Neural cell (in vitro differentiated cells): ENCODE measurements around the gene SIGLEC5. TPM values are rescaled to one million over a fixed set of nuclear protein-coding genes. Genes with fewer than 3 reads are reported as not detected.

Experiments
- H2AFZ ChIP-seq: fragments of 200-600, 300-800 bp; sonication (generic), shearing (Covaris generic); 2 replicates; pipeline ENCODE4 v1.6.0; 2014; ENCODE audit warnings: low read depth, mild to moderate bottlenecking, antibody characterized with exemption, low read length, moderate library complexity
- H3F3A ChIP-seq: fragments of 200-600 bp; shearing (Covaris generic); 2 replicates; pipeline ENCODE4 v1.6.1; 2016; ENCODE audit warnings: mild to moderate bottlenecking, moderate library complexity, mixed read lengths, antibody characterized with exemption, low read length; ENCODE audit not compliant: insufficient read depth, poor library complexity, severe bottlenecking
- H3K27ac ChIP-seq: fragments of 200-600, 300-800 bp; sonication (generic), shearing (Covaris generic); 2 replicates; pipeline ENCODE4 v1.5.1; 2014; ENCODE audit warnings: mild to moderate bottlenecking, low read length, moderate library complexity
- H3K27me3 ChIP-seq: fragments of 300-800, 200-600 bp; sonication (generic), shearing (Covaris generic); 2 replicates; pipeline ENCODE4 v1.6.0; 2014; ENCODE audit warnings: mild to moderate bottlenecking, low read depth, low read length, moderate library complexity; ENCODE audit not compliant: insufficient read depth
- H3K36me3 ChIP-seq: fragments of 300-800, 200-600 bp; sonication (generic), shearing (Covaris generic); 2 replicates; pipeline ENCODE4 v1.5.1; 2014; ENCODE audit warnings: mild to moderate bottlenecking, antibody characterized with exemption, low read length, moderate library complexity; ENCODE audit not compliant: insufficient read depth
- H3K4me2 ChIP-seq: fragments of 300-800, 200-600 bp; sonication (generic), shearing (Covaris generic); 2 replicates; pipeline ENCODE4 v1.6.0; 2014; ENCODE audit warnings: mild to moderate bottlenecking, low read length
- H3K4me3 ChIP-seq: fragments of 300-800, 200-600 bp; sonication (generic), shearing (Covaris generic); 2 replicates; pipeline ENCODE4 v1.5.1; 2014; ENCODE audit warnings: mild to moderate bottlenecking, low read length, moderate library complexity
- H3K79me2 ChIP-seq: fragments of 200-600 bp; shearing (Covaris generic); replicated peaks from 2 replicates; pipeline ENCODE4 v1.6.0; 2014; ENCODE audit warnings: mild to moderate bottlenecking, low read length, moderate library complexity; ENCODE audit not compliant: insufficient read depth
- H3K9ac ChIP-seq: fragments of 300-800, 200-600 bp; sonication (generic), shearing (Covaris generic); 2 replicates; pipeline ENCODE4 v1.6.1; 2016; ENCODE audit warnings: mild to moderate bottlenecking, low read length, mixed read lengths
- H3K9me2 ChIP-seq: fragments of 200-600 bp; shearing (Covaris generic); 2 replicates; pipeline ENCODE4 v1.6.1; 2016; ENCODE audit warnings: mild to moderate bottlenecking, low read length, mixed read lengths; ENCODE audit not compliant: insufficient read depth
- H3K9me3 ChIP-seq: fragments of 200-600, 300-800 bp; sonication (generic), shearing (Covaris generic); 2 replicates; pipeline ENCODE4 v1.6.1; 2016; ENCODE audit warnings: mild to moderate bottlenecking, mixed run types, low read length, moderate library complexity, mixed read lengths
- H4K20me1 ChIP-seq: fragments of 200-600 bp; shearing (Covaris generic); 2 replicates; pipeline ENCODE4 v1.6.1; 2016; ENCODE audit warnings: mild to moderate bottlenecking, mixed run types; ENCODE audit not compliant: insufficient read depth
- CTCF ChIP-seq: fragments of 450-650 bp; IDR thresholded peaks from 2 replicates; pipeline ENCODE4 v1.5.1; 2014; ENCODE audit warnings: antibody characterized with exemption, mild to moderate bottlenecking, moderate library complexity; ENCODE audit not compliant: poor library complexity, severe bottlenecking
- EP300 ChIP-seq: fragments of 450-650 bp; conservative IDR thresholded peaks from 2 replicates; pipeline ENCODE4 v1.6.1; 2014; ENCODE audit warnings: antibody characterized with exemption, mild to moderate bottlenecking, moderate library complexity; ENCODE audit not compliant: poor library complexity, severe bottlenecking
- EZH2 ChIP-seq: fragments of 200-600, 300-800 bp; shearing (Covaris generic), sonication (generic); IDR thresholded peaks from 2 replicates; pipeline ENCODE4 v1.6.1; 2014; ENCODE audit warnings: antibody characterized with exemption, low read length, borderline replicate concordance, mild to moderate bottlenecking; ENCODE audit not compliant: insufficient read depth, poor library complexity, severe bottlenecking
- MXI1 ChIP-seq: fragments of 450-650 bp; conservative IDR thresholded peaks from 2 replicates; pipeline ENCODE4 v1.6.1; 2014; ENCODE audit warnings: antibody characterized with exemption, mild to moderate bottlenecking; ENCODE audit not compliant: poor library complexity, severe bottlenecking
- POLR2AphosphoS5 ChIP-seq: IDR thresholded peaks from 2 replicates; pipeline ENCODE4 v1.6.1; 2012
- RAD21 ChIP-seq: fragments of 450-650 bp; conservative IDR thresholded peaks from 2 replicates; pipeline ENCODE4 v1.6.1; 2014; ENCODE audit warnings: antibody characterized with exemption, mild to moderate bottlenecking, moderate library complexity
- REST ChIP-seq: IDR thresholded peaks from 2 replicates; pipeline ENCODE4 v1.6.1; 2012; ENCODE audit warnings: borderline replicate concordance
- SMC3 ChIP-seq: fragments of 450-650 bp; conservative IDR thresholded peaks from 2 replicates; pipeline ENCODE4 v1.6.1; 2014; ENCODE audit warnings: antibody characterized with exemption, mild to moderate bottlenecking, moderate library complexity; ENCODE audit not compliant: poor library complexity
- TAF1 ChIP-seq: IDR thresholded peaks from 2 replicates; pipeline ENCODE4 v1.6.1; 2012; ENCODE audit warnings: low read depth
- polyA plus RNA-seq: library from polyadenylated mRNA; depleted of rRNA; stranded (reverse); fragments of >200 nt; gene quantifications from 2 replicates; pipeline ENCODE4 v1.2.3, GENCODE V29; 2014

SIGLEC5 gene
- polyA plus RNA-seq, 1 donor from 2014 or later = not detected

DNA sequence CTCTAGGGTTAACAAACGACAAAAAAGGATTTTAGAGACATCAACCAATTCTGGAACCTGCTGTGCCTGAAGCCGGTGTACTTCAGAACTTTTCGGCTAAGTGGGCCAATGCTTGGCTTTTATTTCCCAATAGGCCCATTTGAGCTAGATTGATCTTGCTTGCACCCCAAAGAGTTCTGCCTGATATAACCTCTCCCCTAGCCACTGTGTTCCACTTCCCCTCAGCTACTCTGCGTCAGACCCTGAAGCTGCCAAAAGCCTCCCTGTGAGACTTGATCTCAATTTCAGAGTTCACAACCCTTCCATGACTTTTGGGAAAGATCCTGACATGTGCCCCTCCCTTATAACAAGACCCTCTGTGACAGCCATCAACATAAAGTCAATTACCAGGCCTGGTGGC, 22.1 kb upstream of the SIGLEC5 start:
- H2AFZ ChIP-seq = no peak overlapping the region
- H3K9me2 ChIP-seq = no peaks in the 10 kb centered on the region
- no peaks in the 10 kb centered on the region for H3K9me3 ChIP-seq
- no peak for TF ChIP-seq MXI1
- TF ChIP-seq TAF1 = no peak
- TF ChIP-seq EZH2 = no peak
- no peak for TF ChIP-seq EP300
- TF ChIP-seq POLR2AphosphoS5 = no peak
- TF ChIP-seq CTCF = no peak
- TF ChIP-seq RAD21 = no peak
- no peak for TF ChIP-seq SMC3
- no peak for TF ChIP-seq REST
- H3K4me2 ChIP-seq = no peak overlapping the region
- H3K79me2 ChIP-seq = no peaks in the 10 kb centered on the region
- no peaks in the 10 kb centered on the region for H3K36me3 ChIP-seq
- no peaks in the 10 kb centered on the region for H3K27me3 ChIP-seq
- no peak overlapping the region for H3K27ac ChIP-seq
- no peaks in the 10 kb centered on the region for H3F3A ChIP-seq
- no peak overlapping the region for H3K4me3 ChIP-seq
- no peaks in the 10 kb centered on the region for H4K20me1 ChIP-seq
- H3K9ac ChIP-seq = no peak overlapping the region

DNA sequence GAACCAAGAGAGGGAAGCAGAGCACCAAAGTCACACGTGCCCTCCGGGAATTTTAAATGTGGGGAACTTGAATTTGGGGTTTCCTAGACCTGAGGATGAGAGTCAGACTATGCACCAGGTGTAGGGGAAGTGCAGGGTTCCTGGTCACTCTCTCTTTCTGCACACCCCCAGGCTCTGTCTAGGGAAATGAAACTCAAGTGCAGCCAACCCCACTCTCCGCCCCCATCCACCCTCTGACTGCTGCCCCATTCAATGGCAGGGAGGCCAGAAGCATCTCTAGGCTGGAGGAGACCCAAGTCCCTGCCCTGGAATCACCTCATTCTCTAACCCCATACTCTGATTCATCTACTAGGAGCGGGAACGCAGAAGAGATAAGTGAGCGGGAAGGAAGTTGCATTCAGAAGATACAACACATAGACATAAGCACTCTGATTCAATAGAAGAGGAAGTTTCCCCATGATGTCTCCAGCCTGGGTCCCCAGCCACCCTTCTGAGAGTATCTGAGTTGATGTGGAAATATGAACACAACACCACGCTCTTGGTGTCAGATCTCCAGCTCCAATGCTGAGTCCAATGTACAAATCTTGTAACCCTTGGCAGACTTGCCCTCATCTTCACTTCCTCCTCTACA, 21.1 kb upstream of the SIGLEC5 start:
- Histone ChIP-seq H3K4me2 (no peak overlapping the region), H3K27ac (no peak overlapping the region), H3K9ac (no peak overlapping the region), H3K36me3 (no peaks in the 10 kb centered on the region), H3K9me3 (no peaks in the 10 kb centered on the region), H4K20me1 (no peaks in the 10 kb centered on the region), H3K9me2 (no peaks in the 10 kb centered on the region), H2AFZ (no peak overlapping the region), H3K4me3 (no peak overlapping the region), H3F3A (no peaks in the 10 kb centered on the region), H3K79me2 (no peaks in the 10 kb centered on the region), H3K27me3 (no peaks in the 10 kb centered on the region)
- TF ChIP-seq CTCF = no peak
- TF ChIP-seq RAD21 = no peak
- TF ChIP-seq POLR2AphosphoS5 = no peak
- no peak for TF ChIP-seq MXI1
- no peak for TF ChIP-seq TAF1
- no peak for TF ChIP-seq EP300
- no peak for TF ChIP-seq EZH2
